ENCODE results near the gene ROBO1. TPM values are rescaled to one million over a fixed set of nuclear protein-coding genes. Genes with fewer than 3 reads are reported as not detected.

ROBO1 gene
- total and polyA plus RNA-seq, 2 of the 13 experiments (the other 11 are each of a cell fraction or from before 2014, with no cell fraction given) = 52.2 to 71.0 TPM

- ChIA-PET CTCF (ENCODE audit: low intra/inter-chr PET ratio, low total read pairs) (no interaction called here), POLR2A (no interaction called here)
- ATAC-seq (no peak), DNase-seq (ENCODE audit: low spot score) (no peak), FAIRE-seq (no peak)
- no peaks in the 10 kb centered on the region for H3K4me1 ChIP-seq (ENCODE audit: insufficient read depth, low read length)
- H3K27ac ChIP-seq (ENCODE audit: extremely low read length, insufficient read depth, low read length) = no peak overlapping the region
- intact Hi-C loops (cut with micrococcal nuclease; ENCODE audit: unreplicated experiment) = no loop called here
- no peaks in the 10 kb centered on the region for H3K27me3 ChIP-seq (ENCODE audit: control insufficient read depth in 1 of 2, insufficient read depth in 2 of 2, low read length in 2 of 2)
- WGBS (ENCODE audit: low lambda C conversion rate) = 0% methylated on average over 2 of the region's 2 CpGs
- no peak overlapping the region for H3K4me3 ChIP-seq (replicated peaks in 1 of 3; ENCODE audit: insufficient read depth in 1 of 3, low read depth in 2 of 3, low read length in 3 of 3)
- TF ChIP-seq ZNF557 (CRISPR knock-in tag; IDR thresholded peaks at IDR 0.05) (no peak), ZNF790 (CRISPR knock-in tag; IDR thresholded peaks at IDR 0.05; ENCODE audit: borderline replicate concordance) (no peak), XBP1 (CRISPR knock-in tag; IDR thresholded peaks at IDR 0.05) (no peak), EZH2 (conservative IDR thresholded peaks at IDR 0.05; ENCODE audit: low read depth, low read length) (no peak), SAFB2 (CRISPR knock-in tag; IDR thresholded peaks at IDR 0.05; ENCODE audit: borderline replicate concordance, low read depth) (no peak), RBFOX2 (IDR thresholded peaks at IDR 0.05; ENCODE audit: low read depth, low read length) (no peak), ZFAT (CRISPR knock-in tag; conservative IDR thresholded peaks at IDR 0.05) (no peak), HDAC6 (IDR thresholded peaks at IDR 0.05; ENCODE audit: low read depth, low read length) (no peak), ZNF703 (CRISPR knock-in tag; IDR thresholded peaks at IDR 0.05; ENCODE audit: borderline replicate concordance) (no peak), ZNF143 (CRISPR knock-in tag; IDR thresholded peaks at IDR 0.05) (no peak), ZNF292 (CRISPR knock-in tag; IDR thresholded peaks at IDR 0.05; ENCODE audit: borderline replicate concordance, low read depth) (no peak), FOXK1 (CRISPR knock-in tag; IDR thresholded peaks at IDR 0.05; ENCODE audit: borderline replicate concordance, low read depth) (no peak), MNT (IDR thresholded peaks at IDR 0.05) (no peak), ZBTB7A (CRISPR knock-in tag; IDR thresholded peaks at IDR 0.05) (no peak)
- no peaks in the 10 kb centered on the region for H4K20me1 ChIP-seq (ENCODE audit: insufficient read depth, low read length)
- no TSS peak for BruUV-seq (replicated peaks)
- H2AFZ ChIP-seq (ENCODE audit: low read length) = no peak overlapping the region
- in situ Hi-C loops (cut with HindIII; ENCODE audit: extremely low pct_ligation_motif_present, low pct_unique_long_range_greater_than_20kb) = no loop called here
- H3K36me3 ChIP-seq (replicated peaks in 1 of 2; ENCODE audit: control insufficient read depth in 1 of 2, insufficient read depth in 2 of 2, low read length in 2 of 2) = no peaks in the 10 kb centered on the region
- no peak overlapping the region for H3K4me2 ChIP-seq (ENCODE audit: low read depth, low read length)
- no peaks in the 10 kb centered on the region for H3K9me3 ChIP-seq (ENCODE audit: low read length)
- no peak overlapping the region for H3K9ac ChIP-seq (ENCODE audit: insufficient read depth, low read depth, low read length)
- H3K79me2 ChIP-seq (ENCODE audit: insufficient read depth, low read length) = no peaks in the 10 kb centered on the region
These were observed 170.1 kb downstream of the ROBO1 start for GRCh38 chr3:79597709-79598108.
